Measurements from ENCODE around the gene ATP13A1.
A peak's percentile ranks its signal among the peaks of the same experiment; 100 is the strongest.
"Not testable (repeated sequence)": the region's sequence is repeated elsewhere in the genome, so short reads cannot be mapped to it uniquely, and the experiment has no call there.

Gene ATP13A1

DNA sequence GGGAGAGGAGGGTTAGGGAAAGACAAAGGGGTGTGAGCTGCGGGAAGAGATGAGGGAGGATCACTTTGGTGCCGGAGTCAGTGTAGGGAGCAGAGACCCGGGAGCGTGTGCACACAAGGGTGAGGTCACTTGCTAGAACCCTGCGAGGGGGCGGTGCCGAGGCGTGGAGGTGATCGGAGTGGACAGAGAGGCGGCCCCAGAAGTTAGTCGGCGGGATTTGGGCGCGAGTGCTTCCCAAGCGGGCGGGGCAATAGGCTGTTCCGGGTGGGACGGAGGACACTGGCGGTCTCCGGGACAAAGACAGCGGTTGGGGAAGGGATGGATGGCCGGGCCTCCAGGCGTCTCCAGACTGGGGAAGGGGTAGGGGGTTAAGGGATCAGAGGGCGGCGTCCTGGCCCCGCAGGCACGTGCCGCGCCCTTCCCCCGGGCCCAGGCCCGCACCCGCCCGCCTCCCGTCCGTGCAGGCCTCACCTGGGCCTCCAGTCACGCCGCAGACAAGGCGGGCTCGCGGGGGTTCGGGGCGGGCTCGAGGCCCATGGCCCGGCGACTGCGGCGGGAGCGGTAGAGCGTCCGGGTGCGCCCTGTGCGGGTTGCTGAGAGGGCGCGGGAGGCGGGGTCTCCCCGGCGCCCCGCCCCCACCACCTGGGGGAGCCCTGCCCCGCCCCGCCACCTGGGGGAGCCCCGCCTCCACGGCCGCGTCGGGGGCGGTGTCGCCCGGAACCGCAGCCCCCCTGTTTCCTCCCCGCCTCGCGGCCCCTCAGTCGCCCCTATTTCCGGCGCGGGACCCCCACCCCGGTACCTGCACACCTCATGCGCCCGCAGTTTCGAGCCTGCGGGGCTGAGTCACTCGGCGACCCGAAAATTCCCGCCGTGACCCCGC is 35.6 kb downstream of the ATP13A1 start, which contains the start of gene LPAR2:
TSS of gene LPAR2 (minus strand) at position 600 of the 880 bp plus-strand sequence. CDS start 945 bp downstream, outside the sequence.
- Mint-ChIP-seq H3K4me1 (peaks cover 22% of the 10 kb centered on the region), H3K27me3 (no peaks in the 10 kb centered on the region), H3K27ac (peak within 1 kb of the TSS; percentile 91), H3K4me3 (peak within 1 kb of the TSS; percentile 85), H3K36me3 (ENCODE audit: low read depth) (peaks cover 11% of the 10 kb centered on the region), H3K9me3 (no peaks in the 10 kb centered on the region)
- DNase-seq (peak; percentile 70), ATAC-seq (peak; percentile 68)

DNA sequence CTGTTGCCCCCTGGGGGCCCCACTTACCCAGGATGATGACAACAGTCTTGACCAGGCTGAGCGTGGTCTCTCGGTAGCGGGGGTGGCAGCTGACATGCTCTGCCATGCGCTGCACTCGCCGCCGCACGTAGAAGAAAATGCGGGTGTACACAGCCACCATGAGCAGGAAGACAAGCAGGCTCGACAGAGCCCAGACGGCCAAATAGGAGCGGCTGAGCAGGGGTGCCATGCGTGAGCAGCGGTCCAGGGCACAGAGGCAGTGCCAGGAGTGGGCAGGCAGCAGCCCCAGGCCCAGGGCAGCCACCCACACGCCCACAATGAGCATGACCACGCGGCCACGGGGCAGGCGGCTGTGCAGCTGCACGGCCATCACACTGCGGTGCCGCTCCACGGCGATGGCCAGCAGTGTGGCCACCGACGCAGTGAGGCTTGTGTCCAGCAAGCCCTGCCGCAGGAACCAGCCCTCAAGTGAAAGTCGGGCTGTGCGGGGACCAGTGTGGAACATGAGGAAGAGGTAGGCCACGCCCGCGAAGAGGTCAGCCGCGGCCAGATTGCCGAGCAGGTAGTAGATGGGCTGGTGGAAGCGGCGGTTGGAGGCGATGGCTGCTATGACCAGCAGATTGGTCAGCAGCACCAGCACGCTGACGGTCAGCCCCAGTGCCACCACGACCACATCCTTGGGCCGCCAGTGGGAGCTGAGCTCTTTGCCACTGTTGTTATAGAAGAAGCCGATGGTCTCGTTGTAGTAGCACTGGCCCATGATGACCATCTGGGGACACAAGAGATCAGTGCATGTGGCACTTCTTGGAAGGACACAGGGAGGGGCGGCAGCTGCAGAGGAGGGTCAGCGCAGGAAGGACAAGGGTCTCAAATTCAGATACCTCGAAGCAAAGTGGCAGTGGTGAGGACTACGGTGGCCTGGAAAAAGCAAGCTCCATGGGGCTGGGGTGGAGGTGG is 36.7 kb downstream of the ATP13A1 start:
- Mint-ChIP-seq H3K36me3 (ENCODE audit: low read depth) (peaks cover 9% of the 10 kb centered on the region), H3K27me3 (no peaks in the 10 kb centered on the region), H3K4me1 (peaks cover 22% of the 10 kb centered on the region), H3K9me3 (no peaks in the 10 kb centered on the region), H3K27ac (peak overlapping the region; percentile 91), H3K4me3 (peak overlapping the region; percentile 85)
- ATAC-seq, result no peak
- no peak for DNase-seq

DNA sequence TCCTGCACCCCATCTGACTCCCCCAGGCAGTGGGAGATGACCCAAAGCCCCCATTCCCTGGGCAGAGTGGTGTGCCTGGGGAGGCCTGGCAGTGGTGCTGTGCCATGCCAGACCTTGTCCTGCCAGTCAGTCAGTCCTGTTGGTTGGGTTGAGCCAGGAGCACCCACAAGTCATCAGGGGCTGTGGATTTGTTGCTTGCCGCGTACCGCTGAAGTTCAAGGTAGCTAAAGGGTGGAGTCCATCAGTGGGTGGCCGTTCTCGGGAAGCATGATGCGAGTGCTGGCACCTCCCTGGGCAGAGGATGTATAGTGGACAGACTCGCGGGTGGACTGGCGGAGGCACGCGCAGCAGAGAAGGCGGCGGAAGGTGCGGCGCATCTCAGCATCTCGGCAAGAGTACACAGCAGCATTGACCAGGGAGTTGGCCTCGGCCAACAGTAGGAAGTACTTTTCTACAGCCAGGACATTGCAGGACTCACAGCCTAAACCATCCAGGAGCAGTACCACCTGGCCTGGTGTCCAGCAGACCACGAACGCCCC is 39.4 kb downstream of the ATP13A1 start:
- H3K27me3 Mint-ChIP-seq, result no peaks in the 10 kb centered on the region
- no peak for DNase-seq
- H3K36me3 Mint-ChIP-seq (ENCODE audit: low read depth), result peaks cover 6% of the 10 kb centered on the region
- ATAC-seq, result no peak
- no peak overlapping the region for H3K27ac Mint-ChIP-seq
- H3K9me3 Mint-ChIP-seq, result no peaks in the 10 kb centered on the region
- H3K4me3 Mint-ChIP-seq, result no peak overlapping the region
- peaks cover 27% of the 10 kb centered on the region for H3K4me1 Mint-ChIP-seq

DNA sequence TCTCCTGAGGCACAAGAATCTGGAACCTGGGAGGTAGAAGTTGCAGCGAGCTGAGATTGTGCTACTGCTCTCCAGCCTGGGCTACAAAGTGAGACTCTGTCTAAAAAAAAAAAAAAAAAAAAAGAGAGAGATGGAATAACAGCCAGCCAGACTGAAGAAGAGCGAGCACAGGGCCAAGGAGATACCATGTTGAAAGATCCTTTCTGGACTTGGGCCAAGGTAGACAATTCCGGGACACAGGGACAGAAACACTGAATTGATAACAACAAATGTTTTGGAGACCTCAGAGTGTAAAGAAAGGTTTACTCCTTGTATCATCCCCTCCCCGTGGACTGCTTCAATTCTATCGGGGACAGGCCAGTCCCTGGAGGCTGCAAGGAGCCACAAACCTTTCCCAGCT is 40.1 kb downstream of the ATP13A1 start:
- no peaks in the 10 kb centered on the region for H3K9me3 Mint-ChIP-seq
- peaks cover 4% of the 10 kb centered on the region for H3K36me3 Mint-ChIP-seq (ENCODE audit: low read depth)
- H3K4me1 Mint-ChIP-seq, result peaks cover 28% of the 10 kb centered on the region
- ATAC-seq (no peak), DNase-seq (no peak)
- no peak overlapping the region for H3K4me3 Mint-ChIP-seq
- no peak overlapping the region for H3K27ac Mint-ChIP-seq
- no peaks in the 10 kb centered on the region for H3K27me3 Mint-ChIP-seq

DNA sequence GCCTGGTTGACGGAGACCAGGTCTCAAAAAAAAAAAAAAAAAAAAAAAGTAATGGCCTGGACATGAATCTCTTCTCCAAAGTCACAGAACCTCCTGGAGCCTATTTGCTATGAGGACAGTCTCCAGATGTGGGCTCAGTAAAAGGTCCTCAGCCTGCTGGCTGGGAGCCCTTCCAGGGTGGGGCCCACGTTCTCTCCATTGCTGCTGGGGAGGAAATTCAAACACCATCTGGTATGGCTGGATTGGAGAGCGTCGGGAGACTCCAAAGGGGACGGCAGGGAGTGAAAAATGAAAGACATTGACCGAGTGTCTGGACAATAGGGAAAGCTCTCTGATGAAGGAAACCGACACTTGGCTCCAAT is 43.6 kb downstream of the ATP13A1 start:
- H3K4me3 Mint-ChIP-seq, result no peak overlapping the region
- no peak overlapping the region for H3K27ac Mint-ChIP-seq
- H3K27me3 Mint-ChIP-seq, result no peaks in the 10 kb centered on the region
- H3K9me3 Mint-ChIP-seq, result no peaks in the 10 kb centered on the region
- H3K4me1 Mint-ChIP-seq, result peaks cover 36% of the 10 kb centered on the region
- no peak for DNase-seq
- no peaks in the 10 kb centered on the region for H3K36me3 Mint-ChIP-seq (ENCODE audit: low read depth)
- ATAC-seq, result no peak

DNA sequence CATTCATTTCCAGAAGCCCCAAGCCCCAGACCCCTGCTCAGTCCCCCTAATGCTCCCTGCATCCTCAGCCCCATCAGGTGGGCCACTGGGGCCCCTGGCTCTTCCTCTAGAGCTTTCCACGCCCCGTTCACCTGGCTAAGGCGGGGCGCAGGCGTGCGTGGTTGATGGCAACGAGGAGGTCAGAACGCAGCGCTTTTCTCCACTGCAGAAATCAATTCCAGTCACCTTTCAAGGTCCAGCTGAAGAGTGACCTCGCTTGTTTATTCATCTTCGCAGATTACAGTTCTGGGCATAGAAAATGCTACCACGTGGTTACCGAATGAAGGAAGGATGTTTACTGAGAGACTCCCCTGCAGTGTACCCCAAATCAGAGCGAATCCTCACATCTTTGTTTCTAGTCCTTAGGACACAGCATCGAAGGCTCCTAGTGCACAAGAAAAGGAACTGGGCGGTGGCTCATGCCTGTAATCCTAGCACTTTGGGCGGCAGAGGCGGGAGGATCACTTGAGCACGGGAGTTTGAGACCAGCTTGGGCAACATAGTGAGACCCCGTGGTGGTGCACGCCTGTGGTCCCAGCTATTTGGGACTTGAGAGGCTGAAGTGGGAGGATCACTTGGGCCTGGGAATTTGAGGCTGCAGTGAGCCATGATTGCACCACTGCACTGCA is 44.2 kb downstream of the ATP13A1 start:
- Mint-ChIP-seq H3K4me3 (peak overlapping the region; percentile 88), H3K27ac (no peak overlapping the region), H3K36me3 (ENCODE audit: low read depth) (no peaks in the 10 kb centered on the region), H3K4me1 (peaks cover 41% of the 10 kb centered on the region), H3K27me3 (no peaks in the 10 kb centered on the region), H3K9me3 (no peaks in the 10 kb centered on the region)
- no peak for ATAC-seq
- DNase-seq, result no peak

DNA sequence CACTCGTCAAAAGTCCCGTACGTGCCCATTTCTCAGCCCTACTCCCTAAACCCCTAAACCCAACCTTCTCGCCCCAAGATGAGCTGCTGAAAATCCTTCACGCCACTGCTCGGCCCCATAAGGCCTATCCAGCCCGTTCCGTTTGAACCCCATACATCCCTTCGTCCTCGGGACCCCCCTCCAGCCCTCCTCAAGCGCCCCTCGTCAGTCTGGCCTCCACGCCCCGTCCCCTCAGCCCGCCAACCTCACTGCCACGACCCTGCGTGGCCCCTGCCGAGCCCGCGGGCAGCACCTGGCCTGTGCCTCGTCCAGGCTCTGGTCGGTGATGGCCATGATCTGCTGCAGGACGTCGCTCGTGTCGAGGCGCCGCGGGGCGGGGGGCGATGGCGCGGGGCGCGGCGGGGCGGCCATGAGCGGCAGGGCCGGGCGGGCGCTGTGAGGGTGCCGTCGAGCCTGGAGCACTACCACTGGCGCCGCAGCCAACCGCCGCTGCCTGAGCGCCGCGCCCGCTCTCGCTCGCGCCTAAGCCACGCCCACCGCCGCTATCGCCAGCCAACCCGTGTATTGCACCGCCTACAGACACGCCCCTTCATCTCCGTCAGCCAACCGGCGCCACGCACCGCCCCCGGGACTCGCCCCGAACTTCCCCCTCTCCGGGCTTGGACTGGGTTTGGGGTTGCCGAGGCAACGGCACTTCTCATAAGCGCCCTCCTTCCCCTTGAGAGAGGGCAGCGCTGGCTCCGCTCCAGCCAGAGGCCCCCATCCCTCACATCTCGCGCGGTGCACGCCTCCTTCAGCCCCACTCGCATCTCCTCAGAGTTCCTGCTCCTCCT is 45.0 kb downstream of the ATP13A1 start, which contains the start of gene PBX4:
TSS of gene PBX4 (minus strand) at position 469 of the 833 bp plus-strand sequence. CDS start at position 411, 58 bp downstream.
- Mint-ChIP-seq H3K4me1 (peaks cover 47% of the 10 kb centered on the region), H3K4me3 (peak within 1 kb of the TSS; percentile 88), H3K27me3 (no peaks in the 10 kb centered on the region), H3K9me3 (no peaks in the 10 kb centered on the region), H3K27ac (peak within 1 kb of the TSS; percentile 82), H3K36me3 (ENCODE audit: low read depth) (no peaks in the 10 kb centered on the region)
- DNase-seq (peak; percentile 99), ATAC-seq (peak; percentile 94)

DNA sequence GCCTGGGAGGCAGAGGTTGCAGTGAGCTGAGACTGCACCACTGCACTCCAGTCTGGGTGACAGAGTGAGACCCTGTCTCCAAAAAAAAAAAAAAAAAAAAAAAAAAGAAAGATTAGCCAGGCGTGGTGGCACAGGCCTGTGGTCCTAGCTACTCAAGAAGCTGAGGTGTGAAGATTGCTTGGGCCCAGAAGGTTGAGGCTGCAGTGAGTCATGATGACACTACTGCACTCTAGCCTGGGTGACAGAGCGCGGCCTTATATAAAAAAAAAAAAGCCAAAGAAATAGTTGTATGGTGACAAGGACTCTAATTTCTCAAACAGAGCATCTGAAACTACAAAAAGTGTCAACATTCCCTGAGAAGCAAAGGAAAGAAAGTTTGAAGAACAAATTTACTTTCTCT is 48.4 kb downstream of the ATP13A1 start:
- no peaks in the 10 kb centered on the region for H3K36me3 Mint-ChIP-seq (ENCODE audit: low read depth)
- H3K4me1 Mint-ChIP-seq, result peaks cover 48% of the 10 kb centered on the region
- DNase-seq (peak; percentile 29), ATAC-seq (peak; percentile 67)
- H3K4me3 Mint-ChIP-seq, result no peak overlapping the region
- H3K9me3 Mint-ChIP-seq, result no peaks in the 10 kb centered on the region
- H3K27me3 Mint-ChIP-seq, result no peaks in the 10 kb centered on the region
- peak overlapping the region; percentile 50 for H3K27ac Mint-ChIP-seq

DNA sequence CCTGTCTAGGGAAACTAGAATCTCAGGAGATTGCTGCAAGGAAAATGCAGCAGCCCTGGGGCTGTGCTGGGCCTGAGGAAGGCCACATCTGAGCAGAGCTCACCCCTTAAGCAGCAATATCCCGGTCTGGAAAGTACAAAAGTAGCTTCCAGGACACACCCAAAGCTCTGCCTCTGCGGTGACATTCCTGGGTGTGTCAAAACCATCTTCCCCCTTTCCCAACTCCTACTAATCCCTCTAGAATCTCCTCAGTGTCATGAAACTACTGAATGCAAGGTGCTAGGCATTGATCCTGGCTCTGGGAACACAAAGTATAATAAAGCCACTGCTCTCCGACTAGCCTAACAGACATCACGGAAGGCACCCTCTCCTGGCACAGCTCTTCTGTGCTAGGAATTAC is 50.0 kb downstream of the ATP13A1 start:
- peaks cover 42% of the 10 kb centered on the region for H3K4me1 Mint-ChIP-seq
- no peaks in the 10 kb centered on the region for H3K27me3 Mint-ChIP-seq
- ATAC-seq (no peak), DNase-seq (no peak)
- no peak overlapping the region for H3K4me3 Mint-ChIP-seq
- H3K27ac Mint-ChIP-seq, result no peak overlapping the region
- H3K36me3 Mint-ChIP-seq (ENCODE audit: low read depth), result peaks cover 5% of the 10 kb centered on the region
- no peaks in the 10 kb centered on the region for H3K9me3 Mint-ChIP-seq

DNA sequence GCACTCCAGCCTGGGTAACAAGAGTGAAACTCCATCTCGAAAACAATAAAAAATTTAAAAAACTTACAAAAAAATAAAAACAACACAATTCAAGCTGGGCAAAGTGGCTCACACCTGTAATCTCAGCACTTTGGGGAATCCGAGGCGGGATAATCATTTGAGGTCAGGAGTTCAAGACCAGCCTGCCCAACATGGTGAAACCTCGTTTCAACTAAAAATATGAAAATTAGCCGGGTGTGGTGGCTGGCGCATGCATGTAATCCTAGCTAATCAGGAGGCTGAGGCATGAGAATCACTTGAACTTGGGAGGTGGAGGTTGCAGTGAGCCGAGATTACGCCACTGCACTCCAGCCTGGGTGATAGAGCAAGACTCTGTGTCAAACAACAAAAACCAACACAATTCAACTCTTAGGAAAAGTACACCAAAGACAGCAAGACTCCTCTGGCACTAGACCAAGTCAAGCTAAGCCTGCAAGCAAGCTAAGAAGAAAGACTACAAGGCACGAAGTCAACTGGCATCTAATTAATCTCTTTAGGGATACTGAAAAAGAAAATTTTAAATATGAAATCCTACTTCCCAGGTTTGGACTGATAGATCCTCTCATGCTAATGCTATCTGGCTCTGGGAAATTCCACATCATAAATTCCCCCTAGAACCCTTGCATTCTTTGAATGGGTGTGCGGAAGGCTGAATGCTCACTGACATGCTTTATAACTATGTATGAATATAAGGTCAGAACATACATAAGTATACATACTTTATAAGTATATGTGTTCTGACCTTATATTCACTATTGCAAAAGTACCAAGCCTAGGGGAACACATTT is 52.9 kb downstream of the ATP13A1 start:
- Mint-ChIP-seq H3K36me3 (ENCODE audit: low read depth) (peaks cover 8% of the 10 kb centered on the region), H3K4me3 (no peak overlapping the region), H3K27ac (no peak overlapping the region), H3K9me3 (no peaks in the 10 kb centered on the region), H3K27me3 (no peaks in the 10 kb centered on the region), H3K4me1 (peaks cover 35% of the 10 kb centered on the region)
- DNase-seq (no peak), ATAC-seq (no peak)

DNA sequence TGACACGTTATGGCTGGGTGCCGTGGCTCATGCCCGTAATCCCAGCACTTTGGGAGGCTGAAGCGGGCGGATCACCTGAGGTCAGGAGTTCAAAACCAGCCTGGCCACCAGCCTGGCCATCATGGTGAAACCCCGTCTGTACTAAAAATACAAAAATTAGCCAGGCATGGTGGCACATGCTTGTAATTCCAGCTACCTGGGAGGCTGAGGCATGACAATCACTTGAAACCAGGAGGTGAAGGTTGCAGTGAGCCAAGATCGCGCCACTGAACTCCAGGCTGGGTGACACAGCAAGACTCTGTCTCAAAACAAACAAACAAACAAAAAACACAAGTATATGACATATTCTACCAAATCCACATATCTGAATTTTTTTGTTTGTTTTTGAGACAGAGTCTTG is 56.8 kb downstream of the ATP13A1 start:
- H3K4me1 Mint-ChIP-seq, result peaks cover 38% of the 10 kb centered on the region
- H3K27me3 Mint-ChIP-seq; ATAC-seq; H3K36me3 Mint-ChIP-seq (ENCODE audit: low read depth); DNase-seq; H3K9me3 Mint-ChIP-seq; H3K27ac Mint-ChIP-seq; H3K4me3 Mint-ChIP-seq: not testable (repeated sequence)

DNA sequence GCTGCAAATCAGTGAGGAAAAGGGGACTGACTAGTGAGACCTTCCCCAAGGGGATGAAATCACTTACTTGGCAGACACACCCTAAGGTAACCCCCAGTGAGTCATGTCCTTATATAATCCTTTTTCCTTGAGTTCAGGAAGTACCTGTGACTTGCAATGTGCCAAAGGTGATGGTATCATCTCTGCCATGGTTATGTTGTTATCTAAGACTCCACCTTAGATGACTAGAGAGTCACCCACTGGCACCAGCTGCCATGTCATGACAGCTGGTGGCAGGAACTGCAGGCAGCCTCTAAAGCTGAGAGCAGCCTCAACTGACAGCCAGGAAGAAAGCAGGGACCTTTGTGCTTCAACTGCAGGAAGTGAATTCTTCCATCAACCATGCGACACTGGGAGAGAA is 57.5 kb downstream of the ATP13A1 start:
- ATAC-seq, result peak; percentile 75
- Mint-ChIP-seq H3K4me1 (peaks cover 44% of the 10 kb centered on the region), H3K36me3 (ENCODE audit: low read depth) (peaks cover 9% of the 10 kb centered on the region), H3K4me3 (no peak overlapping the region), H3K27ac (peak overlapping the region; percentile 20), H3K9me3 (no peaks in the 10 kb centered on the region), H3K27me3 (no peaks in the 10 kb centered on the region)
- no peak for DNase-seq

Data from activated naive CD8-positive, alpha-beta T cell treated with anti-CD3 and anti-CD28 coated beads, Interleukin-2, amount 50 U/mL, for 24 hours (primary cell).